ENCODE results near the gene ZFY.

Gene ZFY

GRCh38 chrY:3018546-3018945 lies 83.4 kb downstream of the ZFY start:
- no peak overlapping the region for H3K4me3 ChIP-seq (ENCODE audit: low read length)
- TF ChIP-seq CTCF (conservative IDR thresholded peaks at IDR 0.05; ENCODE audit: low read length): no peak
- no peak for DNase-seq (ENCODE audit: low read depth)

GRCh38 chrY:3019584-3019983 lies 84.4 kb downstream of the ZFY start:
- H3K4me3 ChIP-seq (ENCODE audit: low read length): no peak overlapping the region
- TF ChIP-seq CTCF (conservative IDR thresholded peaks at IDR 0.05; ENCODE audit: low read length): no peak
- DNase-seq (ENCODE audit: low read depth): no peak

GRCh38 chrY:3021176-3021575 lies 86.0 kb downstream of the ZFY start:
- H3K4me3 ChIP-seq (ENCODE audit: low read length): no peak overlapping the region
- TF ChIP-seq CTCF (conservative IDR thresholded peaks at IDR 0.05; ENCODE audit: low read length): no peak
- no peak for DNase-seq (ENCODE audit: low read depth)

GRCh38 chrY:3023606-3024005 lies 88.4 kb downstream of the ZFY start:
- no peak for DNase-seq (ENCODE audit: low read depth)
- no peak for TF ChIP-seq CTCF (conservative IDR thresholded peaks at IDR 0.05; ENCODE audit: low read length)
- no peak overlapping the region for H3K4me3 ChIP-seq (ENCODE audit: low read length)

GRCh38 chrY:3025357-3025756 lies 90.2 kb downstream of the ZFY start:
- DNase-seq (ENCODE audit: low read depth): no peak
- H3K4me3 ChIP-seq (ENCODE audit: low read length): no peak overlapping the region
- TF ChIP-seq CTCF (conservative IDR thresholded peaks at IDR 0.05; ENCODE audit: low read length): no peak
